WTC11 (cell line): Measurements from ENCODE around the gene EIF2S1. TPM values are rescaled to one million over a fixed set of nuclear protein-coding genes. Genes with fewer than 3 reads are reported as not detected.

Experiments used
- ATAC-seq: fragments of 200-7000 bp; cut with Tn5 transposase; 2 replicates; pipeline ENCODE4 v1.10.0; 2021; ENCODE audit warnings: mild to moderate bottlenecking, moderate library complexity
- CTCF ChIA-PET: fragments of 300-600 bp; sonication (Branson Sonifier 250); formaldehyde crosslinking; loops from one replicate; lab custom pipeline; 2021; ENCODE audit warnings: antibody characterized with exemption; lab: Charles Lee
- POLR2A ChIA-PET: fragments of 350-600 bp; sonication (Branson Sonifier 250); formaldehyde crosslinking; loops from one replicate; lab custom pipeline; 2021; ENCODE audit warnings: antibody characterized with exemption; lab: Charles Lee
- DNase-seq: peaks from one replicate; pipeline ENCODE4 v3.0.0; 2021; ENCODE audit warnings: low spot score
- H3K27ac Mint-ChIP-seq: 2 replicates; pipeline ENCODE4 v1.8.0; 2021; ENCODE audit warnings: mixed read lengths
- H3K27me3 Mint-ChIP-seq: 2 replicates; pipeline ENCODE4 v1.8.0; 2021; ENCODE audit warnings: low read depth, mild to moderate bottlenecking, moderate library complexity, mixed read lengths
- H3K36me3 Mint-ChIP-seq: 2 replicates; pipeline ENCODE4 v1.8.0; 2021; ENCODE audit warnings: mixed read lengths
- H3K4me1 Mint-ChIP-seq: 2 replicates; pipeline ENCODE4 v1.8.0; 2022; ENCODE audit warnings: mixed read lengths
- H3K4me3 Mint-ChIP-seq: 2 replicates; pipeline ENCODE4 v1.8.0; 2021; ENCODE audit warnings: mild to moderate bottlenecking, moderate library complexity, mixed read lengths
- H3K9me3 Mint-ChIP-seq: 2 replicates; pipeline ENCODE4 v1.8.0; 2021; ENCODE audit warnings: mixed read lengths
- ARID4B ChIP-seq: sonication (generic); formaldehyde crosslinking; IDR thresholded peaks from 2 replicates; pipeline ENCODE4 v1.8.0; 2023; ENCODE audit warnings: missing genetic modification reagents, mild to moderate bottlenecking, borderline replicate concordance
- CDX4 ChIP-seq: fragments of 250-450 bp; sonication (Bioruptor Pico); IDR thresholded peaks from 2 replicates; pipeline ENCODE4 v1.9.0; 2021; ENCODE audit warnings: moderate library complexity, mild to moderate bottlenecking, inconsistent platforms, borderline replicate concordance
- CREB1 ChIP-seq: sonication (generic); formaldehyde crosslinking; IDR thresholded peaks from 2 replicates; pipeline ENCODE4 v1.8.0; 2023; ENCODE audit warnings: mild to moderate bottlenecking, missing genetic modification reagents
- E2F4 ChIP-seq: sonication (generic); formaldehyde crosslinking; IDR thresholded peaks from 2 replicates; pipeline ENCODE4 v1.8.1; 2022; ENCODE audit warnings: low read depth, mild to moderate bottlenecking, moderate library complexity, missing genetic modification reagents, borderline replicate concordance
- HMGXB4 ChIP-seq: sonication (generic); formaldehyde crosslinking; IDR thresholded peaks from 2 replicates; pipeline ENCODE4 v1.8.1; 2023; ENCODE audit warnings: mild to moderate bottlenecking, moderate library complexity, missing genetic modification reagents
- IRF1 ChIP-seq: sonication (generic); formaldehyde crosslinking; IDR thresholded peaks from 2 replicates; pipeline ENCODE4 v1.8.0; 2023; ENCODE audit warnings: missing genetic modification reagents
- MYBL2 ChIP-seq: sonication (generic); formaldehyde crosslinking; IDR thresholded peaks from 2 replicates; pipeline ENCODE4 v1.8.1; 2023; ENCODE audit warnings: mild to moderate bottlenecking, moderate library complexity, missing genetic modification reagents
- NFE2L1 ChIP-seq: sonication (generic); formaldehyde crosslinking; IDR thresholded peaks from 2 replicates; pipeline ENCODE4 v1.8.1; 2023; ENCODE audit warnings: missing genetic modification reagents
- PREB ChIP-seq: sonication (generic); formaldehyde crosslinking; IDR thresholded peaks from 2 replicates; pipeline ENCODE4 v1.8.1; 2022; ENCODE audit warnings: mild to moderate bottlenecking, missing genetic modification reagents, moderate library complexity, borderline replicate concordance
- RORB ChIP-seq: fragments of 250-450 bp; sonication (Bioruptor Pico); IDR thresholded peaks from 2 replicates; pipeline ENCODE4 v1.9.0; 2021; ENCODE audit warnings: mild to moderate bottlenecking
- TEAD4 ChIP-seq: sonication (generic); formaldehyde crosslinking; IDR thresholded peaks from 2 replicates; pipeline ENCODE4 v1.8.0; 2022; ENCODE audit warnings: mild to moderate bottlenecking, missing genetic modification reagents
- ZBTB21 ChIP-seq: sonication (generic); formaldehyde crosslinking; IDR thresholded peaks from 2 replicates; pipeline ENCODE4 v1.8.1; 2023; ENCODE audit warnings: mild to moderate bottlenecking, missing genetic modification reagents, borderline replicate concordance
- ZNF219 ChIP-seq: sonication (generic); formaldehyde crosslinking; IDR thresholded peaks from 2 replicates; pipeline ENCODE4 v1.8.0; 2023; ENCODE audit warnings: missing genetic modification reagents, mild to moderate bottlenecking, borderline replicate concordance
- total RNA-seq: library from RNA; stranded (reverse); gene quantifications from 3 replicates; pipeline ENCODE4 v1.2.3, GENCODE V29; 2021

The EIF2S1 gene
- total RNA-seq, 1 experiment from 2014 or later, result 137 TPM

- H3K4me1 Mint-ChIP-seq, result no peaks in the 10 kb centered on the region
- H3K27me3 Mint-ChIP-seq, result peaks cover 7% of the 10 kb centered on the region
- TF ChIP-seq CREB1 (CRISPR knock-in tag), result no peak
- no peak for TF ChIP-seq RORB (CRISPR knock-in tag)
- TF ChIP-seq NFE2L1 (CRISPR knock-in tag), result no peak
- TF ChIP-seq CDX4 (CRISPR knock-in tag), result no peak
- TF ChIP-seq MYBL2 (CRISPR knock-in tag), result no peak
- TF ChIP-seq PREB, result no peak
- no peak for TF ChIP-seq ZNF219
- TF ChIP-seq HMGXB4 (CRISPR knock-in tag), result no peak
- TF ChIP-seq TEAD4, result no peak
- no peak for TF ChIP-seq IRF1 (CRISPR knock-in tag)
- TF ChIP-seq ZBTB21 (CRISPR knock-in tag), result no peak
- no peak for TF ChIP-seq E2F4
- no peak for TF ChIP-seq ARID4B (CRISPR knock-in tag)
- TF ChIP-seq, all 79 proteins: peak for 0
- ChIA-PET CTCF (interaction anchor here (2.8 to 3.5 kb wide), 3 partner anchors 10 to 153 kb away, joined by 18 to 30 read pairs (median 24); no protein-coding TSS in a partner anchor), POLR2A (no interaction called here)
- Mint-ChIP-seq H3K36me3 (no peaks in the 10 kb centered on the region), H3K27ac (no peak overlapping the region), H3K4me3 (no peak overlapping the region), H3K9me3 (no peaks in the 10 kb centered on the region)
- DNase-seq (no peak), ATAC-seq (no peak)
Observed at GRCh38 chr14:67418401-67419191, 58.5 kb downstream of the EIF2S1 start.
